SK-N-SH (cell line): ENCODE results near the gene BAIAP2L1.

Experiments used
- CTCF ChIP-seq: fragments of 200-600 bp; sonication (generic); IDR thresholded peaks from 2 replicates; pipeline ENCODE4 v1.6.1; 2017; ENCODE audit warnings: antibody characterized with exemption, mild to moderate bottlenecking, moderate library complexity
- EZH2phosphoT487 ChIP-seq: fragments of 200-600 bp; sonication (generic); IDR thresholded peaks from 2 replicates; pipeline ENCODE4 v1.6.1; 2017; ENCODE audit warnings: low read depth, mixed run types, mild to moderate bottlenecking, antibody characterized with exemption, moderate library complexity, borderline replicate concordance

GRCh38 chr7:98418636-98419315 lies 17.9 kb upstream of the BAIAP2L1 start:
- TF ChIP-seq CTCF (no peak), EZH2phosphoT487 (no peak)
